PC-9 (cell line): Measurements from ENCODE around the gene GRID2.

Experiments used
- EZH2 ChIP-seq: fragments of 200-600 bp; sonication (generic); IDR thresholded peaks from 2 replicates; pipeline ENCODE4 v1.8.0; 2017; ENCODE audit warnings: antibody characterized with exemption, low read depth
- TF ChIP-seq, protein P1 (sequence below): fragments of 200-600 bp; sonication (generic); conservative IDR thresholded peaks from 2 replicates; pipeline ENCODE4 v1.6.1; 2017; ENCODE audit warnings: mixed run types, antibody characterized with exemption, mild to moderate bottlenecking, moderate library complexity

DNA sequence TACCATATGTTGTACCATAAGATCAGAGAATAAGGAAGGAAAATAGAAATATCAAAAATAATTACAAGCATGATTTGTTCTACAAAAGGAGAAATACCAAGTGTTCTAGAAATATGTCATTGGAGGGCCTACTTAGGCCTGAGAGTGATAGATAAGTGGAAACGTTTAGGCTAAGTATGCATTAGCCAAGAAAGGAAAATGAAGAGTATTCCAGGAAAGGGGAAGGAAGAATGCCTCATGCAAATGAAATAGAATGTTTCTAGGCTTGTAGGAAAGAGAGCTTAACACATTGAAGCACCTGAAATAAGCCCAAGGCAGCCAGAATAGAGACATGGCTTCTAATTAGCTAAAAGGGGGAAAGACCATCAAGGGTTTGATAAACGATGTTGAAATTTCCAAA, 929.1 kb downstream of the GRID2 start:
- TF ChIP-seq, protein P1, sequence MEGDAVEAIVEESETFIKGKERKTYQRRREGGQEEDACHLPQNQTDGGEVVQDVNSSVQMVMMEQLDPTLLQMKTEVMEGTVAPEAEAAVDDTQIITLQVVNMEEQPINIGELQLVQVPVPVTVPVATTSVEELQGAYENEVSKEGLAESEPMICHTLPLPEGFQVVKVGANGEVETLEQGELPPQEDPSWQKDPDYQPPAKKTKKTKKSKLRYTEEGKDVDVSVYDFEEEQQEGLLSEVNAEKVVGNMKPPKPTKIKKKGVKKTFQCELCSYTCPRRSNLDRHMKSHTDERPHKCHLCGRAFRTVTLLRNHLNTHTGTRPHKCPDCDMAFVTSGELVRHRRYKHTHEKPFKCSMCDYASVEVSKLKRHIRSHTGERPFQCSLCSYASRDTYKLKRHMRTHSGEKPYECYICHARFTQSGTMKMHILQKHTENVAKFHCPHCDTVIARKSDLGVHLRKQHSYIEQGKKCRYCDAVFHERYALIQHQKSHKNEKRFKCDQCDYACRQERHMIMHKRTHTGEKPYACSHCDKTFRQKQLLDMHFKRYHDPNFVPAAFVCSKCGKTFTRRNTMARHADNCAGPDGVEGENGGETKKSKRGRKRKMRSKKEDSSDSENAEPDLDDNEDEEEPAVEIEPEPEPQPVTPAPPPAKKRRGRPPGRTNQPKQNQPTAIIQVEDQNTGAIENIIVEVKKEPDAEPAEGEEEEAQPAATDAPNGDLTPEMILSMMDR, result no peak
- no peak for TF ChIP-seq EZH2
